Activated CD4-positive, alpha-beta memory T cell treated with anti-CD3 and anti-CD28 coated beads, Interleukin-2, amount 10 ng/mL, durations not matched to agents 7 days and 5 days (primary cell): ENCODE measurements around the gene HKDC1. TPM values are rescaled to one million over a fixed set of nuclear protein-coding genes. Genes with fewer than 3 reads are reported as not detected.

Source experiments
- total RNA-seq, 2 experiments: library from RNA; stranded (reverse); gene quantifications; one replicate each; pipeline ENCODE4 v1.2.3, GENCODE V29; 2021

HKDC1 gene
- total RNA-seq, 2 experiments from 2014 or later, result 4.1 to 4.2 TPM

Other genes starting within 250 kb of the HKDC1 start
- 10 to 100 TPM; 16.4 to 18.3 TPM for gene KIFBP, start 231.5 kb upstream of the HKDC1 start, total RNA-seq
- 100 to 1,000 TPM; 468 to 474 TPM for gene SRGN, start 132.2 kb upstream of the HKDC1 start, total RNA-seq
- gene VPS26A, start 96.2 kb upstream of the HKDC1 start, total RNA-seq, result 10 to 100 TPM; 57.1 to 63.4 TPM
- 10 to 100 TPM; 34.6 to 39.1 TPM for gene SUPV3L1, start 40.1 kb upstream of the HKDC1 start, total RNA-seq
- gene HK1, start 58.2 kb downstream of the HKDC1 start, total RNA-seq, result 100 to 1,000 TPM; 142 to 146 TPM
- gene TACR2, start 196.6 kb downstream of the HKDC1 start, total RNA-seq, result not detected
- gene TSPAN15, start 231.1 kb downstream of the HKDC1 start, total RNA-seq, result 1 to 10 TPM; 9.0 to 9.1 TPM